Mononuclear cell (primary cell): ENCODE data around the gene GINS2. TPM values are rescaled to one million over a fixed set of nuclear protein-coding genes. Genes with fewer than 3 reads are reported as not detected.

ENCODE experiments used
- H3K27me3 ChIP-seq: 2 replicates; pipeline ENCODE4 v1.6.0; 2011; ENCODE audit warnings: low read length, control low read depth; ENCODE audit not compliant: insufficient read depth
- H3K4me1 ChIP-seq: 2 replicates; pipeline ENCODE4 v1.5.1; 2011; ENCODE audit warnings: mild to moderate bottlenecking, low read length, control low read depth; ENCODE audit not compliant: insufficient read depth
- H3K4me3 ChIP-seq: 2 replicates; pipeline ENCODE4 v1.5.1; 2011; ENCODE audit warnings: mild to moderate bottlenecking, low read length, moderate library complexity
- H3K9me3 ChIP-seq: 2 replicates; pipeline ENCODE4 v1.5.1; 2011; ENCODE audit warnings: low read depth, mild to moderate bottlenecking, control low read depth, low read length
- total RNA-seq: library from RNA; depleted of rRNA; stranded (reverse); fragments of >200 nt; gene quantifications from one replicate; pipeline ENCODE4 v1.2.3, GENCODE V29; 2012

The GINS2 gene
- total RNA-seq, 1 donor, result 0.42 TPM

DNA sequence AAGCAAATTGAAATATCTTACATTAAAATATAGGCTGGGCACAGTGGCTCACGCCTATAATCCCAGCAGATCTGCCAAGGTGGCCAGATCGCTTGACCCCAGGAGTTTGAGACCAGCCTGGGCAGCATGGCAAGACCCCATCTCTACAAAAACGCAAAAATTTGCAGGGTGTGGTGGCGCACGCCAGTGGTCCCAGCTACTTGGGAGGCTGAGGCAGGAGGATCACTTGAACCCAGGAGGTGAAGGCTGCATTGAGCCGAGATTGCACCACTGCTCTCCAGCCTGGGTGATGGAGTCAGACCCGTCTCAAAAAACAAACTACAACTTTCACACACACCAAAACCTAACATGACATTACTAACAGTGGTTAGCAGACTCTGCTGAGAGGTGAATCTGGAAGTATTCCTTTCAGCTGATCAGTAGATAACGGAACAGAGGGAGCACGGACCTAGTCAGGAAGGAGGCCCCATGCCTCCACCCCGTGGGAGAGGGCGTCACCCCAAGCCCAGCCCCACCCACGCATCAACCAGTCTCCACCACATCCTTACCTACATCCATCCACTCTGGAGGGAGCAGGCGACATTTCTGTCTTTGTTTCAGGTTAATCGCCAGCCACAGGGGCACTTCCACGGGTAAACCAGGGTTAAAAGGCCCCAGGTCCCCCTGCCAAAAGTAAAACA, 1.7 kb downstream of the GINS2 start:
- Histone ChIP-seq H3K4me3 (no peak overlapping the region), H3K27me3 (no peaks in the 10 kb centered on the region), H3K9me3 (no peaks in the 10 kb centered on the region), H3K4me1 (peaks cover 20% of the 10 kb centered on the region)

DNA sequence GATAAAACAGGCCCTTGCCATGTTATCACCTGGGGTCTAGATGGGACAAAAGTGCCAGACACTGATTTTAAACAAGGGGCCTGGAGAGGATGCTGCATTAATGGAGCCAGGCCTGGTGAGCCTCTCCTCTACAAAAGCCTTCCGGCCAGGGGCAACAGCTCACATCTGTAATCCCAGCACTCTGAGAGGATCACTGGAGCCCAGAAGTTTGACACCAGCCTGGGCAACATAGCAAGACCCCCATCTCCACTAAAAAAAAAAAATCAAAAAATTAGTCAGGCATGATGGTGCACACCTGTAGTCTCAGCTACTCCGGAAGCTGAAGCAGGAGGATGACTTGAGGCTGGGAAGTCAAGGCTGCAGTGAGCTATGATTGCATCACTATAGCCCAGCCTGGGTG, 3.5 kb downstream of the GINS2 start:
- H3K27me3 ChIP-seq, result no peaks in the 10 kb centered on the region

DNA sequence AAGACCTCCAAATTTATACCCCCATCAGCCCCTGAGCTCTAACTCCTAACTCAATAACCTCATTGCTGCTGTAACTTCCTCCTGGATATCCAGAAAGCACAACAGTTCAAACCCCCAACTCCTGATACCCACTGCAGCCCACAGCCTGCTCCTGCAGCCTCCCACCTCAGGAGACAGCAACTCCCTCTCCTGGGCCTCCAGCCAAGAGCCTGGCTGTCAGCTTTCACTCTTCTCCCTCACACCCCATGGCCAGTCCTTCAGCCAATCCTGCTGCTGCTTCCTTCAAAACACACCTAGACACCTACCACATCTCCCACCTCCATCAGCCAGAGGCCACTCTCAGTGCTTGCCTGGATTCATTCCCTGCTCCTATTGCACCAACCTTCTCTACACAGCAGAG, 5.4 kb downstream of the GINS2 start:
- peaks cover 15% of the 10 kb centered on the region for H3K4me1 ChIP-seq
- no peak overlapping the region for H3K4me3 ChIP-seq
- no peaks in the 10 kb centered on the region for H3K27me3 ChIP-seq
- no peaks in the 10 kb centered on the region for H3K9me3 ChIP-seq

More for the DNA sequence above, 3.5 kb downstream of the GINS2 start:
- Histone ChIP-seq H3K9me3 (no peaks in the 10 kb centered on the region), H3K4me3 (no peak overlapping the region), H3K4me1 (peaks cover 24% of the 10 kb centered on the region)

DNA sequence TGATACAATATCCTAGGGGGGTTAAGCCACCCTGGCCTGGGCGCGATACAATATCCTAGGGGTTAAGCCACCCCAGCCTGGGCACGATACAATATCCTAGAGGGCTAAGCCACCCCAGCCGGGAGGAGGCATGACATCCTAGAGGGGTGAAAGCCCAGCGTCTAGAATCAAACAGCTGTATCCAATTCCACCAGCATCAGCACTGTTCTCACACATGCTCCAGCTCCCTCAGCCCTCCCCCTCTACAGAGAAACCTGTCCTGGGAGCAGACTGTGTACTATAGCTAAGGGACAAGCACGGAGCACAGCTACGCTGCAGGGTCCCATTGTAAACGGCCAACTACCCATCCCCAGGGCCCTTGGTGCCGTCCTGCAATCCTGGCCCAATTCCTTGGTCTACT, 6.2 kb downstream of the GINS2 start:
- Histone ChIP-seq H3K4me3 (no peak overlapping the region), H3K4me1 (peaks cover 7% of the 10 kb centered on the region), H3K27me3 (no peaks in the 10 kb centered on the region), H3K9me3 (no peaks in the 10 kb centered on the region)

DNA sequence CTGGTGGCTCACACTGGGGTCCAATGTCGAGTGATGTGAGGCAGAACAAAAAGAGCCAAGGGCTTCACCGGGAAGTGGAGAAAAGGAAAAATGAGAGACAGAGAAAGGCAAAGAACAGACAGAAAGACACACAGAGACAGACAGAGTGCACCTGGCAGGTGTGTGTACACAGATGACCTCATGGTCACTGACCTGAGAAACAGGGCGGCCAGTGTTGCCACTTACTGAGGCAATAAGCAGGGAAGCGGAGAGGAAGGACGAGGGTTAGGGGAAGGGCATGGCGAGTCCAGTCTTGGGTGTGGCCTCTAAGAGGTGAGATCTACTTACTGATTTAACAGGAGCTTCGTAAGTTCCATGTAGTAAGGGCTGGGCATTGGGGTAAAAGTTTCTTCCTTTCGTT, 7.5 kb downstream of the GINS2 start:
- no peak overlapping the region for H3K4me3 ChIP-seq
- H3K4me1 ChIP-seq, result peaks cover 4% of the 10 kb centered on the region
- H3K9me3 ChIP-seq, result no peaks in the 10 kb centered on the region
- no peaks in the 10 kb centered on the region for H3K27me3 ChIP-seq

DNA sequence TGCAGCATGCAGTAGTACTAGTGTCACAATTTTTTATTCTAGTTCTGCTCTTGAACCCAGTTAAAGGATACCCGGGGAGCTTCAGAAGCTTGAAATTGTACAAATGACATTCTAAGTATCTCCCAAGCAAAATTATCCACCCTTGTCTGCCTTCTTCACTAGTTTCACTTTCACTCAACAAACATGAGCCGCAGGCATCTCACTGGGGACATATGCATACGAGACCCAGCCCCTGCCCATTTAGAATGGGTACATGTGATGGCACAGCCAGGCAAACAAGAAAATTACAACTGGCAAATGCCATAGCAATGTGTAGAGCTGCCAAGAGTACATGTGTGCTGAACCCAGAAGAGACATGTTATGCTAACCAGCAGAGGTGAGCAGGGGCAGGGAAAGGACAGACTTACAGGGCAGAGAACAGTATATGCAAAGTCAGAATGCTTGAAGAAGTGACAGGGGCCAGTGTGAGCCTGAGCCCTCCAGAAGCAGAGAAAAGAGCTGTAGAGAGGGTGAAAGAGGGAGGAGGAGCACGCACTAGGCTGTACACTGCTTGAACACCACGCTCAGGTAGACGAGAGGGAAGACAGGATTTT, 8.3 kb downstream of the GINS2 start:
- H3K27me3 ChIP-seq, result no peaks in the 10 kb centered on the region
- peaks cover 4% of the 10 kb centered on the region for H3K4me1 ChIP-seq
- H3K4me3 ChIP-seq, result no peak overlapping the region

DNA sequence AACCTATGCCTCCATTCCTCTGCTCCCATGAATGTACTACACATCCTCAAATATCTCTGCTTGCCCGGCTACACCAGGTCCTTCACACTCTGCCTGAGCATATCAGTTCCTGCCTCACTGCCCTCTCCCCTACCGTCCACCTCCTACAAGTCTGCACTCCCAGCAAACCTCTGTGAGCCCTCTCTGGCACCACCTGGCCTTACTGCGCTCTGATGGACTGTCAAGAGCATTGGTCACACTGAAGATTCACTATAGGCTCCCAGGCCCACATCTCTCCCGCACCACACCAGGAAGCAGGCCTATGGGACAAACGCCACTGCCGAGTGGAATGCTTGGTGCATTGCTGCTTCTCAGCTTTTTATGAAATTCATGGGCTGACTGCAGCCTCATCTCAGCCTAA, 8.9 kb downstream of the GINS2 start:
- H3K4me1 ChIP-seq, result peaks cover 4% of the 10 kb centered on the region
- H3K4me3 ChIP-seq, result no peak overlapping the region
- H3K9me3 ChIP-seq, result no peaks in the 10 kb centered on the region
- no peaks in the 10 kb centered on the region for H3K27me3 ChIP-seq

More for the DNA sequence above, 8.3 kb downstream of the GINS2 start:
- no peaks in the 10 kb centered on the region for H3K9me3 ChIP-seq

DNA sequence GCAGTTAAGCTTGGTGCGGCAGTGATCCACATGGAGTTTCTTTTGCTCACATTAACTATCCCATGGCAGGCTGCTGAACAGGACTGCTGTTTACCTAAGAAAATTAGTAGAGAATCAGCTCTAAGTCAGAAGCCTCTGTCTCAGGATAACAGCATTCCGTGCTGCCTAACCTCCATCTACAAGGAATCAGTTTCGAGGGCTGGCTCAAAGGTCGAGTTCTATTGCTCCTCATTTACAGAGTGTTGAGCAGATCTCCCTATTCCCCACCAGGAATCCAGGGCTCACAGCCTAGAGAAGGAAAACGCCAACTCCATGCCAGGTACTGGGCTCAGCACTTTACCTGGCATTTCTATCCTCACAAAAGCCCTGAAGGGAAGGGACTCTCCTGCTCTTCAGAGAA, 9.9 kb downstream of the GINS2 start:
- no peaks in the 10 kb centered on the region for H3K27me3 ChIP-seq

DNA sequence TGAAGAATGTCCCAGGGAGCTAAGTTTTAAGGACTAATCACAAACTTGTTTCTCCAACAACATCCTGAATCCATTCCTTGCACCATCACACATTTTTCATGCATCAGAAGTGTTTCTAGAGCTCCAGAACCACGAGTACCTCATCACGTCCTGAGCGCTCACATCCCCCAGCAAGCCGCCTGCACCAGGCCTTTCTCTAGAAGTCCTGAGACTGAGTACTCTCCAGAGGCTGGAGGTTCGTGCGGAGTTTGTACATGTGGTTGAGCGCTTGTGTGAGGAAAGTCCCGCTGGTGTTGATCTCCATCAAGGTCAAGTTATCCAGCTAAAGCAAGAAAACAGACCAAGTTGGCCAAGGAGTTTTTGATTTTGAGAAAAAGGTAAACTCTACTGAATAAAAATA, 10.7 kb downstream of the GINS2 start:
- Histone ChIP-seq H3K4me1 (peaks cover 4% of the 10 kb centered on the region), H3K27me3 (no peaks in the 10 kb centered on the region), H3K4me3 (no peak overlapping the region), H3K9me3 (no peaks in the 10 kb centered on the region)

More for the DNA sequence above, 9.9 kb downstream of the GINS2 start:
- no peaks in the 10 kb centered on the region for H3K9me3 ChIP-seq
- no peak overlapping the region for H3K4me3 ChIP-seq
- peaks cover 4% of the 10 kb centered on the region for H3K4me1 ChIP-seq

DNA sequence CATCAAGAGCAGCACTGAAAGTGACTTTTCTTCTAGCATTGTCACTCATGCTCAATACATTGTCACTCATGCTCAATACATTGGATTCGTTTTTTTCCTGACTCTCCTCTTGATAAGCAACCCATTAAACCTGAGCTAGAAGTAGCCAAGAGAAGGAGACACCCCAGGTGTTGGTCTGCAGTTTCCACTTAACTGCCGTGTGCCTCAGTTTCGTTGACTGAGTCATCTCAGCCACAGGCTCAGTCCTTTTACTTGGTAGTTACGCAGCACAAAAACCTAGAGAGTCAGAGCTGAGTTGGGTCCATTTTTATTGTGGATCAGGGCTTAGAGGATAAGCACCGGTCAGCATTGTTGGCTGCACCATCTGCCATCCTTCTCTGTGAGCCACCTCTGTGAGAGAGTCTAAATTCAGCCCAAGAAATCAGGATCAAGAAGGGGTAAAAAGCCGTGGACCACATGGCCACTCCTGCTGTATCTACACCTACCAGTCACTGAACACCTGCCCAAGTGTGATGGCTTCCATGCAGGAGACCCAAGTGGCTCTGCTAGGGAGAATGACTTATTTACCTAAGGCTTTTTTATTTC, 11.3 kb downstream of the GINS2 start:
- Histone ChIP-seq H3K4me1 (peaks cover 4% of the 10 kb centered on the region), H3K9me3 (no peaks in the 10 kb centered on the region), H3K4me3 (no peak overlapping the region), H3K27me3 (no peaks in the 10 kb centered on the region)

DNA sequence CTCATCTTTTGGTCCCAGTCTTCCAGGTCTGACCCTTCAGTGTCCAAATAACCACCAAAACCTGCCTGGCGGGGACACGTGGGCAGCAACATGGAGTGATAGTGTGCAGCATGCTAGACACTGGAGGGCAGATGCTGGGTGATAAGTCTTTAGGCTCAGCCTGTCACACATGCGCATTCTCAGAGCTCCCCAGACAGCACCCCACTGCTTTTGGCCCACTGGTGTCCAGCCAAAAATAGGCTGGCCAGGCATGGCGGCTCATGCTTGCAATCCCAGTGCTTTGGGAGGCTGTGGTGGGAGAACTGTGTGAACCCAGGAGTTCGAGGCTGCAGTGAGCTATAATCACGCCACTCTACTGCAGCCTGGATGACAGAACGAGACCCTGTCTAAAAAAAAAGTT, 12.3 kb downstream of the GINS2 start:
- no peaks in the 10 kb centered on the region for H3K9me3 ChIP-seq
- no peak overlapping the region for H3K4me3 ChIP-seq
- no peaks in the 10 kb centered on the region for H3K27me3 ChIP-seq
- H3K4me1 ChIP-seq, result peaks cover 4% of the 10 kb centered on the region

DNA sequence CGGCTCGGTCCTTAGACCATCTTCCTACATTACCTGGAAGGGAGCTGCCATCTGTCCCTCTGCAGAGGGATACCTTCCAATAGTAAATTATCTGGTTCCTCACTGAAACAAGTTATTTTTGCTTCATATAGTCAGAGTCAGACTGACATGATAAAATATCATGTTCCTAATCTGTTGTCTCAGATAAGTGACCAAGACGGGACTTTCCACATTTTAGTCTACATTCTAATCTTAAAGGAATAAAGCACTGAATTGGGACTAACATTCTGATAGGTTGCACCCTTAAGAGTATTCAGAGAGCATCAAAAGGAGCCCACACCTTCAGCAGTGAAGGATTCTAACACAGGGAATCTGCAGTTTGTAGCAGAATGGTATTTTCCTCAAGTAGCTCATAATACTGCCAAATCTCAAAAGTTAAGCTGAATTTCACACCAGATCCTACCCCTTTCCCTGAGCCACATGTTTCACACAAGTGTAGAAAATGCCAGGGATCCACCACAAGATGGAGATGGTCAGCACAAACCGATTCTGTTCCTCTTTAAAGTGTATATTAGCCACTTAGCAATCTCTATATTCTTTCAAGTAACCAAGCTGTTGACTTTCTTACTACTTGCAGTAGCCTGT, 13.4 kb downstream of the GINS2 start:
- Histone ChIP-seq H3K4me3 (no peak overlapping the region), H3K9me3 (no peaks in the 10 kb centered on the region), H3K4me1 (no peaks in the 10 kb centered on the region), H3K27me3 (no peaks in the 10 kb centered on the region)

DNA sequence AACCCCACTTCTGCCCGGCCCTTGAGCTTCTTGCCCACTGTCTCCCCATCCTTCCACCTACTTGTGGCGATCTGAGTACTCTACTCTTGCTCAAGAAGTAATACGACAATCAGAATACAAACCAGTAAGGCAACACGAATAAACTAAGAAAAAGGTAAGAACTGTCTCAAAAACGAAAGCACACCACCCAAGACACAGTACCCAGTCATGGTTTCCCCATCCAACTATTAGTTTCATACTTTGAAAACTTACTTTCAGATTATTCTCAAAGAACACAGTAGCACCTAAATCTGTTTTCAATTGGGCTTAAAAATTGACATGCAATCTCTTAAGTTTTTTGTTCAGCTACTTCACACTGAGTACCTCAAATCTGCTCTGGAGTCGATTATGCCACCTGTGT, 13.9 kb downstream of the GINS2 start:
- Histone ChIP-seq H3K4me3 (no peak overlapping the region), H3K27me3 (no peaks in the 10 kb centered on the region), H3K4me1 (no peaks in the 10 kb centered on the region), H3K9me3 (no peaks in the 10 kb centered on the region)

DNA sequence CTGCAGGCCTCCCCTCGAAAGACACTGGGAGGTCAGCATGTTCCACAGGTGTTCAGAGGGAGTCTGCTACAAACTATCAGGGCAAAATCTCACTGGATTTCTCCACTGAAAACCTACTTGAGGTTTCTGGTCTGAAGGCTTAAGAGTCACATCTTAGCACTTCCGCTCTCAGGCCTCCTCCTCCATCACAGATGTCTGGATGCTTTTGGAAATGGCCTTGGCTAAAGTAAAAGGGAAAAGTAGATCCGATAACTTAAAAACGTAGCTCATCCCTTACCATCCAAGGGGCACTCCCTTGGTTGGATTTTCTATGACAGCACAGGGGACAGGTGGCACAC, 14.4 kb downstream of the GINS2 start:
- Histone ChIP-seq H3K4me3 (no peak overlapping the region), H3K4me1 (no peaks in the 10 kb centered on the region), H3K27me3 (no peaks in the 10 kb centered on the region), H3K9me3 (no peaks in the 10 kb centered on the region)

DNA sequence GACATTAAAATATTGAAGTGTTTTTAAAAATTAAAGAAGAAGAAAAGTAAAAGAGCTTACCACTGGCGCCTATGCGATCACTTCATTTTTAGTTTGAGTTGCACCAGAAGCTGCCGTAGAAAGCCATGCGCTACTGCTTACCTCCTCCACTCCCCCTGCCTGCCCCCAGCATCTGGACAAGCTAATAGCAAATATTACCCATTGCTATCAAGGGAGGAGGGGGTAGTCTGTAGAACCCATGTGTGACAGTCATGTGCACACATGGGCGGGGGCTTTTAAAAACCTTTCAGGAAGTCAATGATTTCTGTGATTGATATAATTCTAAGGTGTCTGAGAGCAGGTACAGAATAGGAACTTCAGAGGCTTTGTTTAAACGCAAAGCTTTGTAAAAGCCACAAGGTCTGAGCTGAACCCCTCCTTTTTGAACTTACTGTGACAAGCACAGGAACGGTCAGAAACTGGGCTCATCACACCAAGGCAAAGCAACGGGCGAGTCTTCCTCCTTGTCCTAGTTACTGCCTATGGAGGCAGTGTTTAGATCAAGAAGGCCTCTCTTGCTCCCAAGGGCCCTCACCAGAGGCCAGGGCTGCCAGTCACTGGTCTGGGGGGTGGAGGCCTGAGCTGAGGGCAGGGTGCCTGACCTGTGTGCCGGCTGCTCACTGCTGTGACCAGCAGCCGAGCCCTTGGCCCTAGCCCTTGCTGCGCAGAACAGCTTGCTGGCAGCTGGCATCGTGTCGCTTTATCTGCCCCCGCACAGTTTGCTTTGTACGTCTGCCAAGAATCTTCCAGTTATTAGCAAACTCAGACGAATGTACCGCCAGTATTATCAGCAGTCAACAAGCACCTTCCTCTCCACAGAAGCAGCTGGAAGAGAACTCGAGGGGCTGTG, 15.0 kb downstream of the GINS2 start:
- no peaks in the 10 kb centered on the region for H3K27me3 ChIP-seq
- no peaks in the 10 kb centered on the region for H3K9me3 ChIP-seq
- H3K4me1 ChIP-seq, result no peaks in the 10 kb centered on the region
- H3K4me3 ChIP-seq, result no peak overlapping the region
